Testis (tissue), 3 donors: Measurements from ENCODE around the gene IFFO2. TPM values are rescaled to one million over a fixed set of nuclear protein-coding genes. Genes with fewer than 3 reads are reported as not detected.
A peak's percentile ranks its signal among the peaks of the same experiment; 100 is the strongest.

Experiments
- DNase-seq: peaks from one replicate; pipeline ENCODE4 v3.0.0-alpha.2; 2019
- H3K27ac ChIP-seq, 2 donors: fragments of 200-600 bp; sonication (generic); one replicate each; pipeline ENCODE4 v1.5.1; 2019
- H3K27me3 ChIP-seq: fragments of 200-600 bp; sonication (generic); one replicate; pipeline ENCODE4 v1.5.1; 2019
- H3K36me3 ChIP-seq: fragments of 200-600 bp; sonication (generic); one replicate; pipeline ENCODE4 v1.5.1; 2017; ENCODE audit warnings: low read depth; ENCODE audit errors: missing control alignments
- H3K4me1 ChIP-seq: fragments of 200-600 bp; sonication (generic); one replicate; pipeline ENCODE4 v1.5.1; 2019
- H3K4me3 ChIP-seq, 2 donors: fragments of 200-600 bp; sonication (generic); one replicate each; pipeline ENCODE4 v1.5.1; 2017 to 2019
- H3K9me3 ChIP-seq: fragments of 200-600 bp; sonication (generic); one replicate; pipeline ENCODE4 v1.5.1; 2017
- CTCF ChIP-seq, 3 experiments: fragments of 450-650 bp in 2 of 3; fragments of 200-600 bp in 1 of 3; sonication (generic) in 1 of 3; IDR thresholded peaks; one replicate each; pipeline ENCODE4 v1.5.1; 2016 to 2019; ENCODE audit warnings: antibody characterized with exemption in 3 of 3, mild to moderate bottlenecking in 2 of 3, moderate library complexity in 1 of 3
- POLR2A ChIP-seq: fragments of 450-650 bp; IDR thresholded peaks from one replicate; pipeline ENCODE4 v1.6.1; 2017; ENCODE audit warnings: antibody characterized with exemption, mild to moderate bottlenecking, moderate library complexity
- WGBS, 2 donors: methylation state at CpG; one replicate each; pipeline ENCODE4 v1.1.5; 2018; 5-methylcytosine and 5-hydroxymethylcytosine counted together
- intact Hi-C: fragments of 100-400 bp; cut with DNase I; formaldehyde crosslinking; loops from one replicate; pipeline ENCODE4 v1.15.1; 2023; ENCODE audit warnings: low total_unique reads
- polyA plus RNA-seq: library from polyadenylated mRNA; stranded (reverse); fragments of 350-450 nt; fragmentation: Illumina TruSeq; extraction: RNeasy Lipid Tissue Mini Kit (QIAGEN cat#74804); gene quantifications from one replicate; pipeline ENCODE4 v1.2.3, GENCODE V29; 2014; ENCODE audit warnings: low read depth, low replicate concordance; ENCODE audit not compliant: insufficient read depth
- total RNA-seq, 2 donors: library from RNA; depleted of rRNA; stranded (reverse); fragments of >200 nt; gene quantifications; one replicate each; pipeline ENCODE4 v1.2.3, GENCODE V29; 2016

IFFO2 gene
- total and polyA plus RNA-seq, 3 donors from 2014 or later = 5.0 to 8.5 (median 5.6) TPM

- no peak for DNase-seq
- H3K27me3 ChIP-seq = no peaks in the 10 kb centered on the region
- H3K4me3 ChIP-seq = no peak overlapping the region
- H3K9me3 ChIP-seq = no peaks in the 10 kb centered on the region
- H3K36me3 ChIP-seq = no peaks in the 10 kb centered on the region
- no peak overlapping the region for H3K27ac ChIP-seq
- peaks cover 14% of the 10 kb centered on the region for H3K4me1 ChIP-seq
- intact Hi-C loops = no loop called here
- 91 to 100% methylated on average over 1 of the region's 1 CpG for WGBS, 2 donors
- TF ChIP-seq CTCF (IDR thresholded peaks at IDR 0.05) (no peak), POLR2A (no peak)
Observed at GRCh38 chr1:18886003-18886335, 70.5 kb downstream of the IFFO2 start.

- intact Hi-C loops = no loop called here
- Histone ChIP-seq H3K36me3 (no peaks in the 10 kb centered on the region), H3K27me3 (no peaks in the 10 kb centered on the region), H3K9me3 (no peaks in the 10 kb centered on the region), H3K4me1 (peaks cover 10% of the 10 kb centered on the region), H3K27ac (no peak overlapping the region), H3K4me3 (no peak overlapping the region)
- no peak for TF ChIP-seq CTCF (IDR thresholded peaks at IDR 0.05)
- no peak for TF ChIP-seq POLR2A
- no peak for DNase-seq
- WGBS, 2 donors = 93 to 100% methylated on average over 2 to 17 of the region's 17 CpGs
Observed at GRCh38 chr1:18885311-18886002, 71.0 kb downstream of the IFFO2 start.

GRCh38 chr1:18884727-18885126 is 71.7 kb downstream of the IFFO2 start:
- H3K4me1 ChIP-seq = peaks cover 9% of the 10 kb centered on the region
- H3K9me3 ChIP-seq = no peaks in the 10 kb centered on the region
- H3K27me3 ChIP-seq = no peaks in the 10 kb centered on the region
- no peak overlapping the region for H3K4me3 ChIP-seq
- 70 to 78% methylated on average over 6 of the region's 6 CpGs for WGBS, 2 donors
- TF ChIP-seq POLR2A (no peak), CTCF (IDR thresholded peaks at IDR 0.05) (no peak)
- H3K36me3 ChIP-seq = no peaks in the 10 kb centered on the region
- no peak overlapping the region for H3K27ac ChIP-seq
- DNase-seq = no peak
- intact Hi-C loops = no loop called here

GRCh38 chr1:18884419-18884717 is 72.1 kb downstream of the IFFO2 start:
- no peak for DNase-seq
- WGBS, 2 donors = 65 to 72% methylated on average over 4 of the region's 4 CpGs
- H3K27me3 ChIP-seq = no peaks in the 10 kb centered on the region
- H3K4me1 ChIP-seq = peaks cover 9% of the 10 kb centered on the region
- no peak for TF ChIP-seq POLR2A
- no peaks in the 10 kb centered on the region for H3K9me3 ChIP-seq
- H3K27ac ChIP-seq = no peak overlapping the region
- H3K4me3 ChIP-seq = no peak overlapping the region
- intact Hi-C loops = no loop called here
- no peaks in the 10 kb centered on the region for H3K36me3 ChIP-seq

- no peaks in the 10 kb centered on the region for H3K36me3 ChIP-seq
- H3K27ac ChIP-seq = no peak overlapping the region
- intact Hi-C loops = no loop called here
- 44 to 49% methylated on average over 12 to 14 of the region's 14 CpGs for WGBS, 2 donors
- H3K4me3 ChIP-seq = no peak overlapping the region
- H3K9me3 ChIP-seq = no peaks in the 10 kb centered on the region
- H3K4me1 ChIP-seq = peaks cover 9% of the 10 kb centered on the region
- TF ChIP-seq POLR2A = no peak
- peak; percentile 68 to 88 (median 81) for TF ChIP-seq CTCF (IDR thresholded peaks at IDR 0.05)
- peak; percentile 85 for DNase-seq
- no peaks in the 10 kb centered on the region for H3K27me3 ChIP-seq
Observed at GRCh38 chr1:18883636-18884418, 72.6 kb downstream of the IFFO2 start.
